ENCODE data around the gene KYNU.
"Not testable (repeated sequence)": the region's sequence is repeated elsewhere in the genome, so short reads cannot be mapped to it uniquely, and the experiment has no call there.

Gene KYNU

GRCh38 chr2:143030127-143030526, 152.7 kb downstream of the KYNU start:
- ChIA-PET POLR2A (ENCODE audit: low non-redundant PET) (no interaction called here), CTCF (no interaction called here)
- no peak overlapping the region for H3K27ac ChIP-seq
- no peak for DNase-seq (ENCODE audit: low spot score)
- TF ChIP-seq CTCF (conservative IDR thresholded peaks at IDR 0.05; ENCODE audit: low read depth) = no peak

GRCh38 chr2:143034292-143035074, 157.0 kb downstream of the KYNU start:
- peak; percentile 65 for DNase-seq (ENCODE audit: low spot score)
- TF ChIP-seq CTCF (conservative IDR thresholded peaks at IDR 0.05; ENCODE audit: low read depth) = peak; percentile 98
- ChIA-PET CTCF (interaction anchor here (0.6 to 1.2 kb wide), 5 partner anchors 36 to 380 kb away, joined by 3 to 5 read pairs (median 4); no protein-coding TSS in a partner anchor), POLR2A (ENCODE audit: low non-redundant PET) (no interaction called here)
- H3K27ac ChIP-seq = no peak overlapping the region

GRCh38 chr2:143051465-143051864, 174.0 kb downstream of the KYNU start:
- no peak overlapping the region for H3K27ac ChIP-seq
- POLR2A ChIA-PET (ENCODE audit: low non-redundant PET) = no interaction called here
- TF ChIP-seq CTCF (conservative IDR thresholded peaks at IDR 0.05; ENCODE audit: low read depth) = no peak
- CTCF ChIA-PET = no interaction called here
- DNase-seq (ENCODE audit: low spot score) = no peak

DNA sequence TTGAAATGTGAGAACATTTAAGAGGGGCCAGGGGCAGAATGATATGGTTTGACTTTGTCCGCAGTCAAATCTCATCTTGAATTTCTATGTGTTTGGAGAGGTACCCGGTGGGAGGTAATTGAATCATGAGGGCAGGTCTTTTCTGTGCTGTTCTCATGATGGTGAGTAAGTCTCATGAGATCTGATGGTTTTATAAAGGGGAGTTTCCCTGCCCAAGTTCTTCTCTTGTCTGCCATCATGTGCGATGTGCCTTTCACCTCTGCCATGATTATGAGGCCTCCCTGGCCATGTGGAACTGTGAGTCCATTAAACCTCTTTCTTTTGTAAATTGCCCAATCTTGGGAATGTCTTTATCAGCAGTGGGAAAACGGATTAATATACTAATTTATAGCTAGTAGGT, 176.0 kb downstream of the KYNU start:
- CTCF ChIA-PET; POLR2A ChIA-PET (ENCODE audit: low non-redundant PET); DNase-seq (ENCODE audit: low spot score); H3K27ac ChIP-seq: not testable (repeated sequence)

DNA sequence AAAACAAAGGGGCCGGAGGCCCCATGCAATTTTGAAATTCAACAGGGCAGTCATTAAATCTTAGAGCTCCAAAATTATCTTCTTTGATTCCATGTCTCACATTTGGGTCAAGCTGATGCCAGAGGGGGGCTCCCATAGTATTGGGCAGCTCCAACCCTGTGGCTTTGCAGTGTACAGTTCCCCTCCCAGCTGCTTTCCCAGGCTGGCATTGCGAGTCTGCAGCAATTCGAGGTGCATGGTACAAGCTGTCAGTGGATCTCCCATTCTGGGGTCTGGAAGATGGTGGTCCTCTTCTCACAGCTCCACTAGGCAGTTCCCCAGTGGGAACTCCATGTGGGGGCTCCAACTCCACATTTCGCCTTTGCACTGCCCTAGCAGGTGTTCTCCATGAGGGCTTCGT, 179.1 kb downstream of the KYNU start:
- ChIA-PET CTCF (no interaction called here), POLR2A (ENCODE audit: low non-redundant PET) (no interaction called here)
- no peak for DNase-seq (ENCODE audit: low spot score)
- no peak overlapping the region for H3K27ac ChIP-seq
- TF ChIP-seq CTCF (conservative IDR thresholded peaks at IDR 0.05; ENCODE audit: low read depth) = no peak

DNA sequence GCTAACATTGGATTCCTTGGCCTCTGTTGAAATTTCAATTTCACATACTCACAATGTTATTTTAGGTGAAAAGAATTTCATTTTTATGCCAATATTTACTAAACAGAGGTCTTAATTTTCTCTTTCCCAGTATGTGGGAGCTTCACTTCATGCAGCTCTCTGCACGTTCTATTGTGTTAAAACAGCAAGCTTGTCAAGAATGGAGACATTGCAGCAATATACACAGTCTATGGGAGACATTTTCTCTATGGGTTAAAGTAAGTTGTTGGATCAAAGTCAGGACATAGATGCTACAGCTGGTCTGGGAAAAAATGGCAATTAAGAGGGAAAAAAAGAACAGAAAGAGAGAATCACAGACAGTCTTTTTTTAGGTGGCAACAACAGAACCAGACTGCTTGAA, 181.4 kb downstream of the KYNU start:
- ChIA-PET CTCF (no interaction called here), POLR2A (ENCODE audit: low non-redundant PET) (no interaction called here)
- H3K27ac ChIP-seq = no peak overlapping the region
- no peak for DNase-seq (ENCODE audit: low spot score)
- no peak for TF ChIP-seq CTCF (conservative IDR thresholded peaks at IDR 0.05; ENCODE audit: low read depth)

DNA sequence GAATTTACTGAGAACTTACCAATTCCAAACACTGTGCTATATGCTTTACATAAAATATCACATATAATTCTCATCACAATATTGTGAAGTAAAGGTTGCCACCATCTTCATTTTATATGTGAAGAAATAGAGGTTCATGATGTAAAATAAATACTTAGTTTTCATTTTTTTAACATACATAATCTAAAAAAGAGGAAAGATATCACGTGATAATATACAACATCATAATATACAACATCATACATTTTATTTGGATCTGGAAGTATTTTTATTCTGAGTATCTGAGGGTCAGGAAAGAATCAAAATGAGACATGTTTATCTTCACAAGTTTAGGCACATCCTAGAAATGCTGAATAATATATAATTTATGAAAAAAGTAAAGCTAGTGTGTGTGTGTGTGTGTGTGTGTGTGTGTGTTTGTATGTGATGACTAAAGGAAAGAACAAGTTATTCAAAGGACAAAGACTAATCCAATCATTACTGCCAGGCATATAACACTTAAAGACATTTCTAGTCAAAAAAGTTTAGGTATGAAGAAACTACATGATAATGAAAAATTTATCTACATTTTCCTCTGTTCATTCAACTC, 186.2 kb downstream of the KYNU start:
- ChIA-PET POLR2A (ENCODE audit: low non-redundant PET) (no interaction called here), CTCF (no interaction called here)
- no peak for TF ChIP-seq CTCF (conservative IDR thresholded peaks at IDR 0.05; ENCODE audit: low read depth)

More for the DNA sequence above, 186.2 kb downstream of the KYNU start:
- H3K27ac ChIP-seq = no peak overlapping the region
- no peak for DNase-seq (ENCODE audit: low spot score)

Data from RWPE1 (cell line).